ENCODE data around the gene NCAN.
A peak's percentile ranks its signal among the peaks of the same experiment; 100 is the strongest.
"Not testable (repeated sequence)": the region's sequence is repeated elsewhere in the genome, so short reads cannot be mapped to it uniquely, and the experiment has no call there.

NCAN gene

DNA sequence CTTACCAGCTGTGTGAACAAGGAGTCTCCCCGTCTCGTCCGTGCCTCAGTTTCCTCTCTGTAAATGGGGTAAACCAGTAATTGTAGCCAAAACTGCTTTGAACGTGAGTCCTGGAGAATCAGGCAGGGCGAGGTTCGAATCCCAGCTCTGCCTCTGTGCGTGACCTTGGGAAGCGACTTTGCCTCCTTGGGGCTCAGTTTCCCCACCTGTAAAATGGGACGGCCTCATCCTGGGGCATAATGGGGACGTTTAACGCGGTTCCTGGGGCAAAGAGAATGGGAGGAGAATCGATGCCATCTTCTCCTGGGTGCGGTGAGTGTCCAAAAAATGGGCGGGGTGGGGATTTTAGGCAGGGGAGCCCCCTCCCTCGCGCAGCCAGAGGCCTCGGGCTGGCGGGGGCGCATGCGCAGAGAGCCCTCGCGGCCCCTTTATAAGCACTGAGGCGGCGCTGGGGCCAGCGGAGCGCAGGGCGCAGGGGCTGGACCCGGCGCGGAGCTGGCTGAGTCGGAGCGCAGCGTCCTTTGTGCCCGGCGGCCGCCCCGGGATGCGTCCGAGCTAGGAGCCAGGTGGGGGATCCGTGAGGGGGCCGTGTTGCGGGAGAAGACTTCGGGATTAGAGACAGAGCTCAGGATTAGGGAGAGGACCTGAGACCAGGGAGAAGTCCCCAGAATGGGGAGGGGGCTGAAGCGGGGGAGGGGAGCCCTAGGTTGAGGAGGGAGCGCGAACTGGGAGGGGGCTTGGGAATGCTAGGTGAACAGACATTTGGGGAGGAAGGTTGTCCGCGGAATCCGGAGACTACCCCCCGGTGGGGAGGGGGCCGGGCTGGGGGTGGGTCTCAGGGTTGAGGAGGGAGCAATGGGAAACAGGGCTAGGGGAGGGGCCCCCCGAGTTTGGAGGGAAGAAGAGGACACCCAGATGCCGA lies at the start of gene NCAN:
NCAN (plus strand) TSS at position 460 of the 922 bp plus-strand sequence. CDS start 4,996 bp downstream, outside the sequence.
- no peak for DNase-seq (ENCODE audit: low read depth in 2 of 2)

DNA sequence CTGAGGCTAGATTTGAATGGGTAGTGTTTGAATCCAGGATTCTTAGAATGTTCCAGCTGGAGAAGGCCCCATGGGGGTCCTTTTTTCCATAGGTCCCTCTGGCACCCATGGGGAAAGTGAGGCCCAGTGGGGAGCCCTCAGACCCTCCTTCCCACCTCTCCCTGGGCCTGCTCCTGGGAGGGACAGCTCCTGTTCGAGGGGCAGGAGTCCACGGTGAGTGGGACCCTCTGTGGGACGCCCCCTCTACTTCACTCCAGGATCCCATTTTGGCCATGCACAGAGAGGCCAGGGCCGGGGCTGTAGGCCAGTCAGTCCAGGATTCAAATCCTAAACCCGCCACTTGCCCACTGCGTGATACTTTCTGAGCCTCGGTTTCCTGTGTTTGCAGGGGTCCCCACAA lies 49.3 kb upstream of the NCAN start:
- DNase-seq (ENCODE audit: low read depth in 2 of 2) = no peak

DNA sequence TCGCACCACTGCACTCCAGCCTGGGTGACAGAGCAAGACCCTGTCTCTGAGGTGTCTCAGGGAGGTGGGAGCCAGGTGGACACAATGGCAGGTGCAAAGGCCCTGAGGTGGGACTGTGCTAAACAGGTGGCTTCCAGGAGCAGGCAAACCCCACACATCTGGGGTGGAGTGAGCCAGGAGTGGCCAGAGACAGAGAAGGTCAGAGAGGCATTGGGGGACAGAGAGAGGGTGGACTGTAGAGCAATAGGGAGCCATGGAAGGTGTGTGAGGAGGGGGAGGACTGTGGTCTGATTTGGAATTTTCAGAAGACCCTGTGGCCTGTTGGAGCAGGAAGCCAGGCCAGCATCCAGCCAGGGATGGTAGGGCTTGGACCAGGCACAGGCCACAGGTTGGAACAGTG lies 46.4 kb upstream of the NCAN start:
- DNase-seq (ENCODE audit: low read depth in 2 of 2) = no peak

DNA sequence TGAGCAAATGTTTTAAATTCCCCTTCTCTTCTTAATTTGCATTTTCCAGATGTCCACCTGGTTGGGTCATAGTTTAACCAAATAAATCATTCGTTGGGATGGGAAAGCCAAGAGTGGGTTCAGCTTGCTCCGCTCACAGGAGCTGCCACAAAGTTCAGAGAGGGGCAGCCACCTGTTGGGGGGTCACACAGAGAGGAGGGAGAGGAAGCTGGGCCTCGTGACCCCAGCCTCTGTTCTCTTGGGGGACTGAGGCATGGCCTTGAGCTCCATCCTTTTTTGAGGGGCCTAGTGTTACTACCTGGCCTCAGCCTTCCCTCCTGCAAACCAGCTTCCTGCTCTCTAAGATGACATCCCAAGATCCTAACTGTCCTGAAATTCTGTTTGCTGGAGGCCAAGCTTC lies 44.1 kb upstream of the NCAN start:
- no peak for DNase-seq (ENCODE audit: low read depth in 2 of 2)

DNA sequence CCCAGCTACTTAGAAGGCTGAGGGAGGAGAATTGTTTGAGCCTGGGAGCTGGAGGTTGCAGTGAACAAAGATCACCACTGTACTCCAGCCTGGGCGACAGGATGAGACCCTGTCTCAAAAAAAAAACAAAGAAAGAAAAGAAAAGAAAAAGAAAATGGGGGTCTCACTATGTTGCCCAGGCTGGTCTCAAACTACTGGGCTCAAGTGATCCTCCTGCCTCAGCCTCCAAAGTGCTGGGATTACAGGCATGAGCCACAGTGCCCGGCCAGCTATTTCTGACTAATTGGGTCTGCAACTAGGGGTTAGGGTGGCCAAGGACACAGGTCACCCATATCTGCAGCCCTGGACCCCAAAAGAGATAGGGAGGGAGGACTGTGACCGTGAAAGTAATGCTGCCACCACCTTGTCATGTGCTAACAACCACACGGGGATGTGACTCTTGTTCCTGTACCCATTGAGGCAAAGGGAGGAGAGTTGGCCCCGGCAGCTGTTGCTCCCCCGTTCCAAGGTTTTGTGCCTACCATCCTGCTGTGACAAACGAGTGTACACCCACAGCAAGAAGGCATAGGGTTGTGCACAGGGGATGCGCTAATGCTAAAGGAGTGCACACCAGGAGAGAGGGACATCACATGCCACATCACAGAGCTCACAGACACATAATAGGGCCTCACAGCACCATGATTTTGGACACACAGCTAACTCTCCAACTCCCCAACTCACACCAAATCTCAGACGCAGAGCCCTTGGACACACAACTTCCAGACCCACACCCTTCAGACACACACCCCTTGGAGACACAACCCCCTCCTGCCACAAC lies 42.3 kb upstream of the NCAN start:
- no peak for DNase-seq (ENCODE audit: low read depth in 2 of 2)

DNA sequence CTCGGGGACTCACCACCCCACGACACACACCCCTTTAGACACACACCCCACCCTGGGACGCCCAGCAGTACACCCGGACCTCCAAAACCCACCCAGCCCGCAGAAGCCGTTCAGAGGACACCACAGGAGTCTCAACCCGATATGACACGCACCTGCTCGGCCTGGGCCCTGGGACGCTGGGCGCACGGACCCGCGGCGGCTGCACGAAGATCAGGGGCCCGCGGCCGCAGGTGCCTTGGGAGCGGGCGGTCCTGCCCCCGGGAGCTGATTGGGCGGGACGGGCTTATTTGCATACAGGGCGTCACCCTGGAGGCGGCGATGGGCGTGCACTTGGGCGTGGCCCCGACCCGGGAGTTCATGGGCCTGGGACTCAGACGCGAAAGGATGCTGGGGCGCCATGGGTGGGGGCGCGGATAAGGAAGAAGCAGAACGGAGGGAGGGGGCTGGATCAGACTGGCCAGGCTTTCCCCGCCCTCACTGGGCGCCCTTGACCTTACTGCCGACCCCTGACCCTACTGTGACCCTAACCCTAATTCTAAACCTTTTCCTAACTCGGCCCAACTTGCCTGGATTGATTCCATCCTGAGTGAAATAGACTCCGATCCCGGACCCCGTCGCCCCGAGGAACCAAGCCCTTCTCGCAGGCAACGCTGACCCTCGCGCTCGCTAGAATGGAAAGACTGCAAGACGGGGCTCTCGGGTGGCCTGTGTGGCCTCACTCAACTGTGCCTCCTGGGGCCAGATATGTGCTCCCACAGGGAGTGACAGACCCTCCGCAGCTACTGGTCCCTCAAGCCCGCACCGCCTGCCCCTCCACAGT lies 41.5 kb upstream of the NCAN start, which contains the start of gene MEF2B:
MEF2B (minus strand) TSS at position 211 of the 820 bp plus-strand sequence. CDS start 19,528 bp downstream, outside the sequence.
- peak; percentile 39 to 46 for DNase-seq (ENCODE audit: low read depth in 2 of 2)

DNA sequence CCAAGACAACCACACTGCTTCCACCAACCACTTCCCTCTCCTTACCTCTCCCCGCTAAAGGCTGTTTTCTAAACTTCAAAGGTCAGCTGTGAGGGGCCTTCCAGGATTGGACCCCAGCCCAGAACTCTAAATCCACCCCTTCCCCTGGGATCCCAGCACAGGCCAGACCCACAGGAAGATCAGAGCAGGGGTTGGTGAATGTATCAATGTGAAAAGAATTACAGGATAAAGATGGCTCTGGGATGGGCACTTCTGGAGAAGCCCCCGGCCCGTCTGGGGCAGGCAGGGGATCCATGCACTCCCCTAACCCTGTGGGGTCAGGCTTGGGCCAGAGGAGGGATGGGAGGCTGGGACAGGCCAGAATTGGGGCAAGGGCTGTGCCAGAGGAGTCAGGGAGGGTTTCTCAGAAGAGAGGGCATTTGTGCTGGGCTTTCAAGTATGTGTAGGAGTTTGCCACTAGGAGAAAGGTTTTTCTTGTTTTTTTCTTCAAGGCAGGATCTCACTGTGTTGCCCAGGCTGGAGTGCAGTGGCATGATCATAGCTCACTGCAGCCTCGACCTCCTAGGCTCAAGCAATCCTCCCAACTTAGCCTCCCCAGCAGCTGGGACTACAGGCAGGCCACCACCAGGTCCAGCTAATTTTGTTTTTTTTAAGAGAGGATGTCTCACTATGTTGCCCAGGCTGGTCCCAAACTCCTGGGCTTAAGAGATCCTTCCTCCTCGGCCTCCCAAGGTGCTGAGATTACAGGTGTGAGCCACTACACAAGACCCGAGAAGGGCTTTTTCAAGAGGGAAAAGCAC lies 40.7 kb upstream of the NCAN start:
- no peak for DNase-seq (ENCODE audit: low read depth in 2 of 2)

DNA sequence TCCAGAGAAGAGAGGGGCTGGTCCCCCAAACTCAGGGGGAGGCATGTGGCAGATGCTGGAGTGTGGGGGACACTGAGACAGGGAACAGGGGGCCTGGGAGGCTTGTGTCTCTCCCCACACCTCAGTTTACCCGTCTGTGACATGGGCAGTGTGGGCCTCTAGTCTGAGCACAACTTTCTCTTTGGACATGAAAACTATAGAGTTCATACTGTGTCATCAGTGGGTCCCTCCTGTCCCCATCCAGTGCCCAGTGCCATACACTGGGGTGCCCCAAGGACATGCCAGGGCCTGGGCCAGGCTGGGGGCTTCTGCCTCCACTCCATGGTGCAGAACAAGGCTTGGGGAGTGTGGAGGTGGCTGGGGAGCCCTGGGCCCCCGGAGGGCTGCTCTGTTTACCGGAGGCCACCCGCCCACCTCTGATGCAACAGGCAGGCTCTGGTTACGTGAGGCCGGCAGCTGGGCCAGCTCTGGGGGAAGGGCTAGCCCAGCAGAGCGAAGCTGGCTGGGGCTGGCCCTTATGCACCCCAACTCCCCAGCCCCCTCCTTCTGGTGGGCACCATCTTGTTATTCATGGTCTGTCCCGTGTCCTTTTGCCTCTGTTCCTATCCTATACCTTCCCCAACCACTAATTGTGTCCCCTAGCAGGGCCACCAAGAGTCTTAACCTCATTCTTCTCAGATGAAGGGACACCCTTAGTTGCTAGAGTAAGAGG lies 39.8 kb upstream of the NCAN start:
- no peak for DNase-seq (ENCODE audit: low read depth in 2 of 2)

DNA sequence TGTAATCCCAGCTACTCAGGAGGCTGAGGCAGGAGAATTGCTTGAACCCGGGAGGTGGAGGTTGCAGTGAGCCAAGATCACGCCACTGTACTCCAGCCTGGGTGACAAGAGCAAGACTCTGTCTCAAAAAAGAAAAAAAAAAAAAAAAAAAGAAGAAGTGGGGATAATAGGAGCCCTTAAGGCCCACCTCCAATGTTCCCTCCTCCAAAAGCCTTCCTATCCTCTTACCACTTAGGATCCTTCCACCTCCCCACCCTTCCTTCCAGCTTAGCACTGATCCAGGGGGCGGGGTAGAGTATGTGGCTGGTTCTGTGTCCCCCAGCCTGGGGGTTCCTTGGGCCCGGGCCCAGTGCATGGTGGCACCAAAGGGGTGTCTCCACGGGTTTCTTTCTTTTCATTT lies 38.5 kb upstream of the NCAN start:
- DNase-seq (ENCODE audit: low read depth in 2 of 2) = not testable (repeated sequence)

DNA sequence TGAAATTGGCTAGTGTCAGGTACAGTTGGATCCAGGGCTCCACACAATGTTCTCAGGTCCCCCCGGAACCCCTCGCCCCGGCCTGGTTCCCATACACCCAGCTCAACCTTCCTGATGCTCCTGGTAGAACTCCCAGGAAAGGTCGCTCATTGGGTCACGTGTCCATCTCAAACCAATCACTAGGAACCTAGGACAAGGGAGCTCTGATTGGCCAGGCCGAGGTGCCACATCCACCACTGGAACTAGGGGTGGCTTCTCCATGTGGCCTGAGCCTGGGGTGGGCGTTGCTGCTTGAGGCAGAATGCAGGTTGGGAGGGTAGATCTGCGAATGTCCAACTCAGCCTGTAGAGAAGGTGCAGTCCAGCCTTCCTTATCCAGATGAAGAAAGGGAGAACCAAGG lies 34.8 kb upstream of the NCAN start:
- DNase-seq (ENCODE audit: low read depth in 2 of 2) = no peak

DNA sequence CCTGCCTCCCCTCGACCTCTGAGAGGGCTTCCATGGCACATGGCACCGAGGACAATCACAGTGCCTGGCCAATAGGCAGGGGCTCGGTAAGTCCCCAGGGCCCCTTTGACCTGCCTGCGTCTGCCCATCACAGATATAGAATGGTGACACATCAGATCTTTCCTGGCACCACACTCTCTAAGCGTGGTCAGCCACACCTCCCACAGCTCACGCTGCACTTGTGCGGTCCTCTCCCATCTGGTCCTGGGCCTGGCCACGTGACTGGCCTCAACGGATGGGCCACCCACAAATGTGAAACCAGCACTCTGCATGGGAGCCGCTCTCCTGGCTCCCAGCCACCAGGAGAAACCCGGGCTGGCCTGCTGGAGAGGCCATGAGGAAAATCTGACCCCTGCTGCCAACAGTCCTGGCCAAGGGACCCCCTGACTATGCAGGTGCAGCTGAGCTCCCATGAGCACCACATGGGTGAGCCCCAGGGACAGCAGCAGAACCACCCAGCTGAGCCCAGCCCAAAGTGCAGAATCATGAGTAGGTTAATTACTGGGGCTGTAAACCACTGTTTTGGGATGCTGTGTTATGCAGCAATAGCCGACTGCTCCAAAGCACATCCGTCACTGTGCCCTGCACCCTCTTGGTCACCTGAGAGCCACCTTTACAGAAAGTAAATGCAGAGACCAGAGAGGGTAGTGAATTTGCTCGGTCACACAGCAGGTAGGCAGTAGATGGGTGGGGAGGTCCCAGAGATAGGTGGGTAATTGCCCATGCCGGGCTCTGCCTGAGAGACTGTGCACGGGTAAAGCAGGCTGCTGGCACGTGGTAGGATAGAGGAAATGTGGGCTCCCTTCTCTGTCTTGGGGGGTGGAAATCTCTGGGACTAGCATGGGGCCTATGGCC lies 32.0 kb upstream of the NCAN start:
- no peak for DNase-seq (ENCODE audit: low read depth in 2 of 2)

DNA sequence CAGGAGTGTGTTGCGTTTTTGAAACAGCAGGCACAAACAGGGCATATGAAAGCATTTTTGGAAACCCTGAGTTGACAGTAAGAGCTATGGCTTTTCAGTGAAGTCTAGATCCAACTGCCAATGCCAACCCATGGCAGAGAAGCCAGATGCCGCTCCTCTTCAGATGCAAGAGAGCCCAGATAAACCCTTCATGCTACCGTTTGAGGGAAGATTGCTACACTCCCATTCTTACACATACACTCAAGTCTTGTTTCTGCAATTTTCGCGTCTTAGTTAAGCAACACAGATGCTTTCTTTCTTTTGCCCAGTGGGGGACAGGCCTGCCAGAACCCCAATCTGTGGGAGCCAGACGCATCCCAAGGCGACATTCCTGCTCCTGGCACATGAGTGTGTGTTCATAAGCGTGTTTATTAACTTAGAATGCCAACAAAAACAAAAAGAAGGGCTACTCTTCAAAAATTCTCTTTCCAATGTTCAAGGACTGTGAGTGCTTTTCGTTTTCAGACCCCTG lies 30.2 kb upstream of the NCAN start:
- no peak for DNase-seq (ENCODE audit: low read depth in 2 of 2)

DNA sequence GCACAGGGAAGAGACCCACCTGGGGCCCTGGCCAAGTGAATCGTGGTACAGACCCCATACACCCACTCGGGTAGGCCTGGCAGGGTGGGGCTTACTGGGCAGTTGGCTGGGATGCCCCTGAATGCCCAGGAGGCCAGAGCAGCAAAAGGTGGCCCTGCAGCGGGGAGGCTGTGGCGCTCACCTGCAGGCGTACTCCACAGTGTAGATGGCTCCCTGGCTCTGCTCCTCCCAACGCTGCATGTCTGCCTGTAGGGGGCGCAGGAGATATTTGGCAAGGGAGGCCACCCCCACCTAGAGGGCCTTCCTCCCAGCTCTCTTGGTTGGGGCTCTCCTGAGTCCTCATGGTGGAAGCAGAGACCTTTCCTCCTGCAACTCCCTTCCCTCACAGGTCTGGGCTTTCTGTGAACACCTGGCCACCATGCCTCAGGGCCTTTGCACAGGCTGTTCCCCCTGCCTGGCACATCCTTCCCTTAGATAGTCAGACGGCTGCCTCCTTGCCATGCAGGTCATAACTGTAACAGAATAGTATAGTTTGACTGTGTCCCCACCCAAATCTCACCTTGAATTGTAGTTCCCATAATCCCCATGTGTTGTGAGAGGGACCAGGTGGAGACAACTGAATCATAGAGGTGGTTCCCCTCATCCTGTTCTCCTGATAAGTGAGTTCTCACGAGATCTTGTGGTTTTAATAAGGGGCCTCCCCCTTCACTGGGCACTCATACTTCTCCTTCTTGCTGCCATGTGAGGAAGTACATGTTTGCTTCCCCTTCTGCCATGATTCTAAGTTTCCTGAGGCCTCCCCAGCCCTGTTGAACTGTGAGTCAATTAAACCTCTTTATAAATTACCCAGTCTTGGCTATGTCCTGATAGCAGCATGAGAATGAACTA lies 25.7 kb upstream of the NCAN start:
- DNase-seq (ENCODE audit: low read depth in 2 of 2) = peak; percentile 36 to 57

DNA sequence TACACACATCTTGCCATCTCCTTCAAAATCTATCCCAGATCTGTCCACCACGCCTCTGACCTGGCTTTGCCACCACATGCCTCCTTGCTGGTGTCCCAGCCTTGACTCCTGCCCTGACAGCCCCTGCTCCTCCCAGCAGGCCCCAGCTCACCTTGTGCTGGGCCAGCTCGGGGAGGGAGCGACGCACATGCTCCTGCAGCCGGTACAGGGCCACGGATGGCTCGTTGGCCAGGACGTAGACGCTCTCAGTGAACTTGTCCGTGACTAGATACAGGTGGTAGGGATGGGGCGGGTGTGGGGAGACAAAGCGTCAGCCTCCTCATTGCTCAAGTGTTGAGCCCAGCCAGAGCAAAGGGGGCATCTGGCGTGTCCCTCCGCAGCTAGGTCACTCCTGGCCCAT lies 25.0 kb upstream of the NCAN start:
- DNase-seq (ENCODE audit: low read depth in 2 of 2) = no peak

DNA sequence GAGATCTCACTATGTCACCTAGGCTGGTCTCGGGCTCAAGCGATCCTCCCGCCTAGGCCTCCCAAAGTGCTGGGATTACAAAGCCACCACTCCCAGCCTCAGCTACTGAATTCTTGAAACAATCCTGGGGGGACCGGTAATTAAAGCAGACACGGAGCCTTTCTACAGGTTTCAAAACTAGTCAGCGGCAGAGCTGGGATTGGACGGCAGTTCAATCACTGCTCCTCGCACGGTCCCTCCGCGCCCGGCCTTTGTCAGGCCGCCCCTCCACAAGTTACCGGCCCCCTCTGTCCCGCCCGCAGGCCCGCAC lies 20.0 kb upstream of the NCAN start:
- no peak for DNase-seq (ENCODE audit: low read depth in 2 of 2)

DNA sequence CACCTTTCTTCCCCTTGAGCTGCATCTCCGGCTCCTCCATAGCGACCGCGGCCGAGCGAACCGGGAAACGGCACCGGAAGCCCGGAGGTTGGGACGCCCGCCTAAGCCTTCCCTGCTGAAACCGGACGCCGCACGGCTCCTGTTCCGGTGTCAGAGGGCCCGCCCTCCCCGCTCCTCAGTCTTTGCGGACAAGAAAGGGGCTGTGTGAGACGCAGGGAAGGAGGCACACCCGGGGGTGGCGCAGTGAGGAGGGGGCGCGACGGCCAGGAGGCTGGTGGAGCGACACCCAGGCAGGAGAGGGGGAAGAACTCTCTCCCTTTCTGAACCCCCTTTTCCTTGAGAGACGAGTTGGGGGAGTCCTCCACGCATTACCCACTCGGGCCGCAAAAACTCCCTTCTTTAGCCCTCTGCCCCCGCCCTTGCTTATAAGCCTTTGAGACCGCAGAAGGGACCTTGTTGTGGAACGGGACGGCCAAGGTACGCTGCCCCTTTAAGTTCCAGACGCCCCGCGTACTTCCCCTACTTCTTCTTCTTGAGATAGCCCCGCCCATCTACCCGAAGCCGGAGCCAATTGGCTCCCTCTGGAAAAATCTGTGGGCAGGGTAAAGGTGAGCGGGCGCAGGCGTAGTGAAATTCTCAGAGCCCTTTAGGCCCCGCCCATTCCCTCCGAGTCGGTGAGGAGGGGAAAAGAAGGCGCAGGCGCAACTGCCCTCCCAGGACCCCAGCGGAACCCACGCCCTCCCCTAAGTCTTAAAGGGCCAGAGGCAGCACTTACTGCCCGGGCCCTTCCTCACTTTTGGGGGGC lies 19.5 kb upstream of the NCAN start, which contains the start of the genes BORCS8 and RFXANK:
BORCS8 (minus strand) TSS at position 75 of the 805 bp plus-strand sequence; CDS start at position 40, 35 bp downstream.
RFXANK (plus strand) TSS at position 181 of the 805 bp plus-strand sequence. CDS start 1,689 bp downstream, outside the sequence.
- DNase-seq (ENCODE audit: low read depth in 2 of 2) = peak; percentile 96 to 99

DNA sequence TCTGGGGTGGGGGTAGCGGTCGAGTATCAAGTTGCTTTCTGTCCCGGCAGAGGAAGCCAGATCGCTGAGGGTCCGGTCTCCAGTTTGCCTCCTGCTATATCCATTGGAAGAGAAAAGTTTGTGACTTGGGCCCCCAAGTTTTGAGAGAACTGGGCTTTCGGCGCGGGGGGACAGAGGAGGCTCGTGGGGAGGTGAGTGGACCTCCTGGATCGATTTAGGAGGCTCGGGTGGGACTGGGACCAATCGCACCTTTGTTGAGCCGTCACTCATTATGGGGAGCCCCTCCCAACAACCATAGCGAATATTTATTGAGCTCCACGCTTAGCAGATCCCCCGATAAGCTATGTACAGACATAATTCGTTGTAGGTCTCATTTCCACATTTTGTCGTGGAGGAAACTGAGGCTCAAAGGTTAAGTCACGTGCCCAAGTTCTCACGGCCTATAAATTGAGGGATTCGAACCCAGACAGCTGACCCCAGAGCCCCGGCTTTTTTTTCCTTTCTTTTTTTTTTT lies 18.8 kb upstream of the NCAN start:
- DNase-seq (ENCODE audit: low read depth in 2 of 2) = no peak
